ENCODE data around the gene CERT1.

The CERT1 gene

DNA sequence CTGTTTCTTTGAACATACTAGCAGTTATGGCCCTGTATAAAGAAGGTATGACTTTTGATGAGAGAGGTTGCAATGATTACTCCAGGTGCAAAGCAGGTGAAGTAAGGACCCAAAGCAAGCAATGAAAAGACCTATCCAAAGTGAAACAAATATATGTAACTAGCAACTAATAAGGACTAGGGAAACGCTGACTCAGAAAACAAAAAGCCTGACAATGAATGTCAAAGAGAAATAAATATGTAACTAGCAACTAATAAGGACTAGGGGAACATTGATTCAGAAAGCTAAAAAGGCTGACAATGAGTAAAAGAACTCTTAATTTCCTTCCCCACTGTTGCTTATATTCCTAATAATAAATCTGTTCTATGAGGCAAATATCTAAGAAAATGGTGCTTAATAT is 131.3 kb downstream of the CERT1 start:
- no peak for DNase-seq

DNA sequence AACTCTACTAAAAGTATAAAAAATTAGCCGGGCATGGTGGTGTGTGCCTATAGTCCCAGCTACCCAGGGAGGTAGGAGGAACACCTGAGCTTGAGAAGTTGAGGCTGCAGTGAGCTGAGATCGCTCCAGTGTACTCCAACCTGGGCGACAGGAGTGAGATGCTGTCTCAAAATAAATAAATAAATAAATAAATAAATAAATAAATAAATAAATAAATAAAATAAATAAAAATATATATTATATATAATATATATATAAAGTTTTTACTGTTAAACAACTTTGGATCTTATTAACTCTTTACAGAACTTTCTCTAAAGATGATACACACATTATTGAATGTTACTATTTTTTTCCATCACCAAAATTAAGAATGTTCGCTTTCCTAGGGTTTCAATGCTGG is 136.0 kb downstream of the CERT1 start:
- no peak for DNase-seq

DNA sequence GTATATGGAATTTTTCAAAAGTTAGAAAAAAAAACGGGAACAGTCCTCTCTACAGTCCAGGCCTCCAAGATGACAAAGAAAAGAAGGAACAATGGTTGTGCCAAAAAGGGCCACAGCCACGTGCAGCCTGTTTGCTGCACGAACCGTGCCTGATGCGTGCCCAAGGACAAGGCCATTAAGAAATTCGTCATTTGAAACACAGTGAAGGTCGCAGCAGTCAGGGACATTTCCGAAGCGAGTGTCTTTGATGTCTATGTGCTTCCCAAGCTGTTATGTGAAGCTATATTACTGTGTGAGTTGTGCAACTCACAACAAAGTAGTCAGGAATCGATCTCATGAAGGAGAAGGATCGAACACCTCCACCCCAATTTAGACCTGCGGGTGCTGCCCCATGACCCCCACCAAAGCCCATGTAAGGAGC is 137.0 kb downstream of the CERT1 start:
- DNase-seq: no peak

GRCh38 chr5:75373862-75374261 is 137.6 kb downstream of the CERT1 start:
- no peak for DNase-seq

DNA sequence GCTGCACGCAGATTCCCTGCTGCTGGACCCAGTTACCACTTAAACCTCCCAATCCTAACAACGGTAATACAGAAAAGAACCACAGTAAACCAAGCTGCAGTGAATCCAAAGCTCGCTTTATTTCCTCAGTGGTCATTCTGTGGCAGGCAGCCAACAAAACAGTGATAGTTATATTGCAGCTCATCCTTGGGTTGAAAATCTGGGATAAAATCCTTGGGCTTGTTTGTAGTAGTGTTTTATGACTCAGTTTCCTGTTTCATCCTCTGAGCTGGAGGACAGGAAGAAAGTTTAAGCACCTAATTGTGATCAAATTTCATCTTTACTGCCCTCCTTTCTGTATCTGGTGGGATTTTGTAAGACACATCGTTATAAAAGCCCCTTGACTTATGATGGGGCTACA is 143.0 kb downstream of the CERT1 start:
- no peak for DNase-seq

DNA sequence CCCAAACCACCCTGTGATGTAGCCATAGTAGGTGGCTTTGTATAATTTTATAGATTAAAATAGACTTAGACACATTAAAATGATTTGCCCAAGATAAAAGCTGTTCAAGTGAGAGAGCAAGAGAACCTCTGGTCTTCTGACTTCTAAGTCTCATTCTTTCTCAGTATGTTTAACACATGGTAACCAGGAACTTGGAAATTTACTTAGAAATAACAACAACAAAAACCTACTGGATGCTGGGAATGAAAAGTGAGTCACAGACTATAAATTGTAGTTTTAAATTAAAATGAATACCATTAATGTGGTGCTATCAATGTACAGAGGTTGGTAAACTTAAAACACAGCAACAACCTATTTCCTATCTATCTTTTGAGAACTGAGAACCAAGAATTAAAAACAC is 144.0 kb downstream of the CERT1 start:
- no peak for DNase-seq

- no peak for DNase-seq
Observed at GRCh38 chr5:75366787-75367186, 144.6 kb downstream of the CERT1 start.

GRCh38 chr5:75365740-75366139 is 145.7 kb downstream of the CERT1 start:
- DNase-seq: no peak

GRCh38 chr5:75364571-75365280 is 146.7 kb downstream of the CERT1 start:
- DNase-seq: no peak

- DNase-seq: no peak
Observed at GRCh38 chr5:75363726-75364495, 147.5 kb downstream of the CERT1 start.

DNA sequence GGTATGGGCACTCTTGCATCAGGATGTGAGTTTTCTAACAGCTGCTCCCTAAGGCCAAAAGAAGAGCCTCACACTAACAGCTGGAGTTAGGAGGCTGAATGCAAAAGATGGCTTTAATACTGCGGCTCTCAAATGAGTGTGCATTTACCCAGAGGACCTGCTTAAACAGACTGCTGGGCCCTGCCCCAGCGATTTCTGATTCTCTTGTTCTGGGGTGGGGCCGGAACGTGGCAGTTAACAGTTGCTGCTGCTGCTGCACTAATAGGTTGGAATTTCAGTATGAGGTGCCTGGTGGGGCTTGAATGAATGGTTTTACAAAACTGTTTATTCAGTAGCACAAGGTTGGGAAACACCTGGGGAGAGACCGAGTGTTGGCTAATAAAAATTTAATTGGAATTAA is 148.3 kb downstream of the CERT1 start:
- no peak for DNase-seq

DNA sequence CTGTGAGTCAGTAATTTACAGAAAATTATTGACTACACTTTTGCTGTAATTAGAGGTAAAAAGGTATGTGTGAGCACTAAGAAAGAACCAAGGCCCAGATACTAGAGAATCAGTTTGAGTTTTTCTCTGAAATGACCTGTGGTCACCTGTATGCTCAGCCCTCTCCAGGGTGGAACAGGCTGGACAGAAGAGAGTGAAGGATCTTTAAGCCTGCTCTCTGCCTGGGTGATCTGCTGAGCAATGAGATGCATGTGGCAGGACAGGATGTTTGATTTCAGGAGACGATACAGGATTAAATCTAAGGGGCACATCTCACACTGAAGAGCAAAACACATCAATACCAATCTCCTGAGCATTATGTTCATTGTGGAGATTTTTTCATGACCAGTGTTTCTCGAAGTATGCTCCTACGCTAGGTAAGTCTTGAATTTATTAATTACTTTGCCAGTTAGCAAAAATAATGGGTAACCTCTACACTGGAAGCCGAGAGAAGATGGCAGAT is 148.9 kb downstream of the CERT1 start:
- DNase-seq: no peak

- DNase-seq: no peak
Observed at GRCh38 chr5:75361310-75361709, 150.1 kb downstream of the CERT1 start.

DNA sequence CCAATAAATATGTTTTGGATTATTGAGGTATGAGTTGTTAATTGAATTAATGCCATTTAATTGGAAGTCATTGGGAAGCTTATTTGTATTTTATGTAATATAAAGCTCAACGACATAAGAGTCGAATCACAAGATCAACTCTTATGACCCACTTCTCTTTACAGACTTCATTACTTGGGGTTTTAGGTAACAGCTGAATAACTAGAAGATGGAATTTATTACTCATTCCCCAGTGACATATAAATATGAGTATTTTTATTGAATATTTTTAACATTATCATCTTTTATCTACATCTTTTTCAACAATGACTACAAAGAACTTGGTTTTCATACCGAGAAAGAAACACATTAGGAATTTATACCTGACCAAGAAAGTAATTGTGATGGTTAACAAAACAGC is 153.3 kb downstream of the CERT1 start:
- no peak for DNase-seq

DNA sequence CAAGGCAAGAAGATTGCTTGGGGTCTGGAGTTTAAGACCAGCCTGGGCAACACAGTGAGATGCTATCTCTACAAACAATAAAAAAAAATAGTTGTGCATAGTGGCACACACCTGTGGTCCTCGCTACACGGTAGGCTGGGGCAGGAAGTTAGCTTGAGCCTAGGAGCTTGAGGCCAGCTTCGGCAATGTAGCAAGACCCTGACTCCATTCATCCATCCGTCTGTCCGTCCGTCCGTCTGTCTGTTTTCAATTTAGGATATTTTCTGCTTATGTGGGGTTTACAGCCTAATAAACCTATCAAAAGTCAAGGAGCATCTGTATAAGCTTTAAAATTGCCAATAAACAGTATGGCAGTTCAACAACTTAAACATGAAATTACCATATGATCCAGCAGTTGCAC is 154.7 kb downstream of the CERT1 start:
- DNase-seq: no peak

DNA sequence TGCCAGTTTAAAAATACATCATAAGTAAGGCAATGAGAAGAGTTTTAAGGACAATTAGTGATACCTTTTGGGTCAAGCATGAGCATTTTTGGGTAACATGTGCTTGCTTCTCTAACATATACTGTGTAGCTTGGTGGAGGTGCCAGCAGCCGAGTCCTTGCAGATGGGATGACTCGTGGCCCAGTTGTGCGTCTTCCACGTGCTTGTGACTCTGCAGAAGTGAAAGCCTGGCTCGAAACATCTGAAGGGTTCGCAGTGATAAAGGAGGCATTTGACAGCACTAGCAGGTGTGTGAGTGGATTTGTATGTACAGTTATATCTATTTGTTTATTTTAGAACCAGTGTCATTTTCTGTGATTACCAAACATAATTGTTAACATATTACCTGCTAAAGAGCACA is 156.2 kb downstream of the CERT1 start:
- DNase-seq: no peak

- DNase-seq: no peak
Observed at GRCh38 chr5:75351139-75351926, 160.1 kb downstream of the CERT1 start.

GRCh38 chr5:75349663-75350062 is 161.8 kb downstream of the CERT1 start:
- no peak for DNase-seq

GRCh38 chr5:75348241-75348640 is 163.2 kb downstream of the CERT1 start:
- no peak for DNase-seq

DNA sequence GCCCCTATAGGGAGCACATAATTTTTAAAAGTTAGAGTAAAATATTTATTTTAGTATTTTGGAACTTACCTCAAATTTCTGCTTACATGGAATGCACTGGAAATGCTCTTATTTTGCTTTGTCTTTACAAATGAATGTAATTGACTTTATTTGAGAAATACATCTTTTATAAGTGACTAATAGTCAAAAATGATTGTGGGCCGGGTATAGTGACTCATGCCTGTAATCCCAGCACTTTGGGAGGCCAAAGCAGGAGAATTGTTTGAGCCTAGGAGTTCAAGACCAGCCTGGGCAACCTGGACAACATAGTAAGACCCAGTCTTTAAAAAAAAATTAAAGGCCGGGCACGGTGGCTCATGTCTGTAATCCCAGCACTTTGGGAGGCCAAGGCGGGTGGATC is 168.6 kb downstream of the CERT1 start:
- no peak for DNase-seq

GRCh38 chr5:75341934-75342333 is 169.5 kb downstream of the CERT1 start:
- no peak for DNase-seq

GRCh38 chr5:75340714-75341478 is 170.5 kb downstream of the CERT1 start:
- no peak for DNase-seq

DNA sequence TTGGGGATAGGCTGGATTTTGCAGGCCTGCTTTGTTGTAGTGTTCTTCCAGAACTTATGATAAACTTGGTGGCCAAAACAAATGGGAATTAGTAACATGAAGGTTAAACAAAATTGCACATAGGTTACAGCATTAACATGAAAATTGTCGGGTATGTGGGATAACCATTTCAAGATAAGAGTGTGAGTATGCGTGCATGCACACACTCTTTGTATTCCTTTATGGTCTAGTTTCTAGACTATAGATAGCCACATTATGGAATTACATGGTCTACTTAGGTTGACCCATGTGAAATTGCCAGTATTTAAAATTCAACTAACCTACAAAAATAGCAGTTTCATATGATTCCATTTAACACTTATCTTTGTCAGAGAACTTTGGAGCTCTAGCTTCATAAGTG is 173.0 kb downstream of the CERT1 start:
- no peak for DNase-seq

Measured in NCI-H510A treated with DMSO at 0.1 percent for 48 hours (cell line).